ENCODE measurements around the gene ARHGAP25. TPM values are rescaled to one million over a fixed set of nuclear protein-coding genes. Genes with fewer than 3 reads are reported as not detected.

Gene ARHGAP25
- total and polyA plus RNA-seq, 2 donors (not counting 3 experiments of a cell fraction or from before 2014, with no cell fraction given) = 0.50 to 2.0 TPM

DNA sequence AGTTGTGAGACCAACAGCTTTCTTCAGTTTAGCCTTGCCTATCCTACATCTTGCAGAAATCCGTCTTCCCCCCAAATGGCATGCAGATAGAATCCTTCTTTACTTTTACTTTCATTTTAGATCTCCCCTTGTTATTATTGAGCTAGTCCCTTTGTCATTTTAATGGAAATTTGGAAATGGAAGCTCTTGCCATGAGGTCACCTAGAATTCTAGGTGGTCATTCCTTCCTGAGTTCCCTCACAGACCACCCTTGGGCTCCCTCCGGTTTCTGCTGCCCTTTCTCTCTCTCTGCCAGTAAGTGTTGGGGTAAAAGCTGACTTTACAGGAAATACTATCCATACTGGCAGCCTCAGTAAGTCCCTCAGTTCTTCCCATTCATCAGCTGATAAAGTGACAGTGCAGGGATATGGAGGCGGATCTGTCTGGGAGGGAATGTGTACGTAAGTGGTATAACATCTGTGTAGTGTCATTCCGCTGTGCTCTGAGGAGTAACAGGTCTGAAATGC, 30.2 kb downstream of the ARHGAP25 start:
- BruUV-seq (replicated peaks) = no TSS peak
- POLR2A ChIA-PET = no interaction called here
- Histone ChIP-seq H3K4me2 (ENCODE audit: insufficient read depth, low read length) (no peak overlapping the region), H3K9ac (replicated peaks; ENCODE audit: extremely low read depth, insufficient read depth, low read length) (no peak overlapping the region), H3K4me3 (replicated peaks in 1 of 3; ENCODE audit: insufficient read depth in 1 of 3, low read depth in 1 of 3, low read length in 3 of 3) (no peak overlapping the region), H3K27ac (ENCODE audit: insufficient read depth, low read depth, low read length) (no peak overlapping the region), H2AFZ (ENCODE audit: low read depth, low read length) (peak overlapping the region; percentile 18), H3K79me2 (ENCODE audit: control insufficient read depth, insufficient read depth, low read length) (no peaks in the 10 kb centered on the region), H3K9me3 (replicated peaks; ENCODE audit: control insufficient read depth, insufficient read depth, low read length) (no peaks in the 10 kb centered on the region), H3K27me3 (ENCODE audit: control insufficient read depth in 2 of 2, insufficient read depth in 2 of 2, low read length in 2 of 2) (peaks cover 0 to 5% of the 10 kb centered on the region in 2 experiments), H4K20me1 (replicated peaks; ENCODE audit: control insufficient read depth, extremely low read depth, insufficient read depth, low read length) (no peaks in the 10 kb centered on the region), H3K36me3 (ENCODE audit: control insufficient read depth in 2 of 2, extremely low read depth in 1 of 2, insufficient read depth in 2 of 2, low read length in 2 of 2) (no peaks in the 10 kb centered on the region), H3K9me1 (replicated peaks; ENCODE audit: control insufficient read depth, extremely low read depth, insufficient read depth, low read length) (no peaks in the 10 kb centered on the region), H3K4me1 (ENCODE audit: control insufficient read depth, extremely low read depth, insufficient read depth, low read length) (peaks cover 7% of the 10 kb centered on the region)
- TF ChIP-seq JUN (IDR thresholded peaks at IDR 0.05; ENCODE audit: borderline replicate concordance, insufficient read depth, insufficient read length, low read depth) (no peak), EZH2 (IDR thresholded peaks at IDR 0.05; ENCODE audit: borderline replicate concordance, low read depth, low read length, severe bottlenecking) (no peak), MYC (IDR thresholded peaks at IDR 0.05; ENCODE audit: low read depth, low read length) (no peak), POLR2A (IDR thresholded peaks at IDR 0.05; ENCODE audit: low read depth, low read length) (no peak), GATA2 (IDR thresholded peaks at IDR 0.05; ENCODE audit: insufficient read depth, insufficient read length, low read depth, low read length) (no peak), FOS (IDR thresholded peaks at IDR 0.05; ENCODE audit: borderline replicate concordance, insufficient read depth, low read length) (no peak), POLR2AphosphoS5 (IDR thresholded peaks at IDR 0.05; ENCODE audit: insufficient read depth, low read depth, low read length) (no peak)
- TF ChIP-seq, protein P1, sequence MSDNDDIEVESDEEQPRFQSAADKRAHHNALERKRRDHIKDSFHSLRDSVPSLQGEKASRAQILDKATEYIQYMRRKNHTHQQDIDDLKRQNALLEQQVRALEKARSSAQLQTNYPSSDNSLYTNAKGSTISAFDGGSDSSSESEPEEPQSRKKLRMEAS (IDR thresholded peaks at IDR 0.05; ENCODE audit: insufficient read depth, insufficient read length) = no peak
- TF ChIP-seq, protein P2, sequence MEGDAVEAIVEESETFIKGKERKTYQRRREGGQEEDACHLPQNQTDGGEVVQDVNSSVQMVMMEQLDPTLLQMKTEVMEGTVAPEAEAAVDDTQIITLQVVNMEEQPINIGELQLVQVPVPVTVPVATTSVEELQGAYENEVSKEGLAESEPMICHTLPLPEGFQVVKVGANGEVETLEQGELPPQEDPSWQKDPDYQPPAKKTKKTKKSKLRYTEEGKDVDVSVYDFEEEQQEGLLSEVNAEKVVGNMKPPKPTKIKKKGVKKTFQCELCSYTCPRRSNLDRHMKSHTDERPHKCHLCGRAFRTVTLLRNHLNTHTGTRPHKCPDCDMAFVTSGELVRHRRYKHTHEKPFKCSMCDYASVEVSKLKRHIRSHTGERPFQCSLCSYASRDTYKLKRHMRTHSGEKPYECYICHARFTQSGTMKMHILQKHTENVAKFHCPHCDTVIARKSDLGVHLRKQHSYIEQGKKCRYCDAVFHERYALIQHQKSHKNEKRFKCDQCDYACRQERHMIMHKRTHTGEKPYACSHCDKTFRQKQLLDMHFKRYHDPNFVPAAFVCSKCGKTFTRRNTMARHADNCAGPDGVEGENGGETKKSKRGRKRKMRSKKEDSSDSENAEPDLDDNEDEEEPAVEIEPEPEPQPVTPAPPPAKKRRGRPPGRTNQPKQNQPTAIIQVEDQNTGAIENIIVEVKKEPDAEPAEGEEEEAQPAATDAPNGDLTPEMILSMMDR (IDR thresholded peaks at IDR 0.05; ENCODE audit: extremely low read depth in 1 of 2, insufficient read depth in 1 of 2, low read depth in 1 of 2, low read length in 2 of 2) = no peak
- intact Hi-C loops (cut with micrococcal nuclease) (no loop called here), dilution Hi-C loops (cut with MboI; ENCODE audit: extremely low pct_ligation_motif_present, low sequenced_read_pairs) (no loop called here)
- CTCF ChIA-PET = interaction anchor here (0.9 to 1.8 kb wide), 5 partner anchors 9 to 145 kb away, joined by 3 to 16 read pairs (median 4); no protein-coding TSS in a partner anchor
- DNase-seq (ENCODE audit: low read depth, low spot score) (no peak), FAIRE-seq (no peak)

All from endothelial cell of umbilical vein (primary cell).